Measurements from ENCODE around the gene SLC37A1. TPM values are rescaled to one million over a fixed set of nuclear protein-coding genes. Genes with fewer than 3 reads are reported as not detected.
A peak's percentile ranks its signal among the peaks of the same experiment; 100 is the strongest.
"Not testable (repeated sequence)": the region's sequence is repeated elsewhere in the genome, so short reads cannot be mapped to it uniquely, and the experiment has no call there.

The SLC37A1 gene
- total RNA-seq (2.3 TPM), polyA plus RNA-seq (ENCODE audit: insufficient read depth in 1 of 8, insufficient read length in 8 of 8, low replicate concordance in 1 of 8) (1 to 10 TPM; 2.2 to 6.9 (median 3.3) TPM)
- long read RNA-seq, donor 1 = 0 reads
- long read RNA-seq, donor 2 = 0 reads
- long read RNA-seq, donor 3 = 0 reads
- long read RNA-seq, donor 4 = 0 reads
- long read RNA-seq, donor 5 = 0 reads
- long read RNA-seq, donor 6, partial matches to known transcripts = 0 of 1 reads
- long read RNA-seq, donor 6, other reads (novel, unspliced or antisense) = 0 of 1 reads
- long read RNA-seq, donor 7 = 0 reads
- long read RNA-seq, donor 8 = 0 reads
- long read RNA-seq, donor 9 = 0 reads
- long read RNA-seq, donor 10 = 0 reads
- long read RNA-seq, donor 11 = 0 reads

GRCh38 chr21:42513151-42513984, at the start of gene SLC37A1:
Gene SLC37A1, plus strand, starts transcription at chr21:42513852. Its CDS starts 4,603 bp downstream, at chr21:42518455.
- no peaks in the 10 kb centered on the region for H3K9me3 ChIP-seq (replicated peaks; ENCODE audit: control insufficient read depth, low read depth, low read length)
- no peak within 1 kb of the TSS for H3K27ac ChIP-seq (ENCODE audit: low read length)
- H3K4me3 ChIP-seq (ENCODE audit: low read length) = peak within 1 kb of the TSS; percentile 57
- peaks cover 23% of the 10 kb centered on the region for H3K4me1 ChIP-seq (ENCODE audit: control insufficient read depth, insufficient read depth, low read length)
- DNase-seq = no peak
- 12% methylated on average over 88 of the region's 88 CpGs for WGBS (ENCODE audit: insufficient coverage)
- H3K36me3 ChIP-seq (ENCODE audit: control insufficient read depth, insufficient read depth, low read length) = no peaks in the 10 kb centered on the region
- H3K27me3 ChIP-seq (ENCODE audit: control insufficient read depth, insufficient read depth, low read length) = peaks cover 18% of the 10 kb centered on the region

GRCh38 chr21:42463861-42464515, 49.7 kb upstream of the SLC37A1 start:
- Histone ChIP-seq H3K4me1 (ENCODE audit: control insufficient read depth, insufficient read depth, low read length) (peaks cover 28% of the 10 kb centered on the region), H3K4me3 (ENCODE audit: low read length) (no peak overlapping the region), H3K9me3 (replicated peaks; ENCODE audit: control insufficient read depth, low read depth, low read length) (no peaks in the 10 kb centered on the region), H3K27ac (ENCODE audit: low read length) (no peak overlapping the region), H3K27me3 (ENCODE audit: control insufficient read depth, insufficient read depth, low read length) (no peaks in the 10 kb centered on the region), H3K36me3 (ENCODE audit: control insufficient read depth, insufficient read depth, low read length) (no peaks in the 10 kb centered on the region)
- DNase-seq = peak; percentile 71
- 63% methylated on average over 11 of the region's 17 CpGs for WGBS (ENCODE audit: insufficient coverage)

GRCh38 chr21:42465008-42465802, 48.4 kb upstream of the SLC37A1 start:
- H3K27me3 ChIP-seq (ENCODE audit: control insufficient read depth, insufficient read depth, low read length) = no peaks in the 10 kb centered on the region
- 54% methylated on average over 6 of the region's 8 CpGs for WGBS (ENCODE audit: insufficient coverage)
- no peaks in the 10 kb centered on the region for H3K9me3 ChIP-seq (replicated peaks; ENCODE audit: control insufficient read depth, low read depth, low read length)
- peaks cover 28% of the 10 kb centered on the region for H3K4me1 ChIP-seq (ENCODE audit: control insufficient read depth, insufficient read depth, low read length)
- no peak overlapping the region for H3K27ac ChIP-seq (ENCODE audit: low read length)
- peak; percentile 75 for DNase-seq
- H3K4me3 ChIP-seq (ENCODE audit: low read length) = no peak overlapping the region
- no peaks in the 10 kb centered on the region for H3K36me3 ChIP-seq (ENCODE audit: control insufficient read depth, insufficient read depth, low read length)

GRCh38 chr21:42465803-42466127, 47.9 kb upstream of the SLC37A1 start:
- Histone ChIP-seq H3K4me1 (ENCODE audit: control insufficient read depth, insufficient read depth, low read length) (peaks cover 23% of the 10 kb centered on the region), H3K4me3 (ENCODE audit: low read length) (no peak overlapping the region), H3K27ac (ENCODE audit: low read length) (no peak overlapping the region), H3K27me3 (ENCODE audit: control insufficient read depth, insufficient read depth, low read length) (no peaks in the 10 kb centered on the region), H3K36me3 (ENCODE audit: control insufficient read depth, insufficient read depth, low read length) (no peaks in the 10 kb centered on the region), H3K9me3 (replicated peaks; ENCODE audit: control insufficient read depth, low read depth, low read length) (no peaks in the 10 kb centered on the region)
- no peak for DNase-seq
- WGBS (ENCODE audit: insufficient coverage) = 65% methylated on average over 2 of the region's 3 CpGs

- Histone ChIP-seq H3K36me3 (ENCODE audit: control insufficient read depth, insufficient read depth, low read length) (no peaks in the 10 kb centered on the region), H3K4me1 (ENCODE audit: control insufficient read depth, insufficient read depth, low read length) (peaks cover 22% of the 10 kb centered on the region), H3K27me3 (ENCODE audit: control insufficient read depth, insufficient read depth, low read length) (no peaks in the 10 kb centered on the region), H3K9me3 (replicated peaks; ENCODE audit: control insufficient read depth, low read depth, low read length) (no peaks in the 10 kb centered on the region), H3K4me3 (ENCODE audit: low read length) (no peak overlapping the region), H3K27ac (ENCODE audit: low read length) (no peak overlapping the region)
- WGBS (ENCODE audit: insufficient coverage) = 71% methylated on average over 3 of the region's 10 CpGs
- DNase-seq = no peak
Measured at GRCh38 chr21:42466700-42467099, 47.0 kb upstream of the SLC37A1 start.

GRCh38 chr21:42467140-42467983, 46.3 kb upstream of the SLC37A1 start:
- 54% methylated on average over 9 of the region's 12 CpGs for WGBS (ENCODE audit: insufficient coverage)
- Histone ChIP-seq H3K4me3 (ENCODE audit: low read length) (no peak overlapping the region), H3K4me1 (ENCODE audit: control insufficient read depth, insufficient read depth, low read length) (peaks cover 22% of the 10 kb centered on the region), H3K36me3 (ENCODE audit: control insufficient read depth, insufficient read depth, low read length) (no peaks in the 10 kb centered on the region), H3K9me3 (replicated peaks; ENCODE audit: control insufficient read depth, low read depth, low read length) (no peaks in the 10 kb centered on the region), H3K27ac (ENCODE audit: low read length) (no peak overlapping the region), H3K27me3 (ENCODE audit: control insufficient read depth, insufficient read depth, low read length) (no peaks in the 10 kb centered on the region)
- DNase-seq = peak; percentile 48

GRCh38 chr21:42468491-42469131, 45.0 kb upstream of the SLC37A1 start:
- no peak overlapping the region for H3K27ac ChIP-seq (ENCODE audit: low read length)
- DNase-seq = no peak
- H3K4me3 ChIP-seq (ENCODE audit: low read length) = no peak overlapping the region
- no peaks in the 10 kb centered on the region for H3K36me3 ChIP-seq (ENCODE audit: control insufficient read depth, insufficient read depth, low read length)
- H3K4me1 ChIP-seq (ENCODE audit: control insufficient read depth, insufficient read depth, low read length) = peaks cover 22% of the 10 kb centered on the region
- no peaks in the 10 kb centered on the region for H3K9me3 ChIP-seq (replicated peaks; ENCODE audit: control insufficient read depth, low read depth, low read length)
- no peaks in the 10 kb centered on the region for H3K27me3 ChIP-seq (ENCODE audit: control insufficient read depth, insufficient read depth, low read length)
- WGBS (ENCODE audit: insufficient coverage) = 84% methylated on average over 3 of the region's 6 CpGs

- no CpG with 5 or more reads among the region's 2 CpGs for WGBS (ENCODE audit: insufficient coverage)
- no peaks in the 10 kb centered on the region for H3K27me3 ChIP-seq (ENCODE audit: control insufficient read depth, insufficient read depth, low read length)
- H3K4me1 ChIP-seq (ENCODE audit: control insufficient read depth, insufficient read depth, low read length) = peaks cover 19% of the 10 kb centered on the region
- no peak overlapping the region for H3K4me3 ChIP-seq (ENCODE audit: low read length)
- H3K36me3 ChIP-seq (ENCODE audit: control insufficient read depth, insufficient read depth, low read length) = no peaks in the 10 kb centered on the region
- no peak overlapping the region for H3K27ac ChIP-seq (ENCODE audit: low read length)
- H3K9me3 ChIP-seq (replicated peaks; ENCODE audit: control insufficient read depth, low read depth, low read length) = no peaks in the 10 kb centered on the region
- no peak for DNase-seq
Measured at GRCh38 chr21:42469272-42469671, 44.4 kb upstream of the SLC37A1 start.

GRCh38 chr21:42469726-42470125, 43.9 kb upstream of the SLC37A1 start:
- not testable (repeated sequence) for H3K9me3 ChIP-seq (replicated peaks; ENCODE audit: control insufficient read depth, low read depth, low read length); H3K4me3 ChIP-seq (ENCODE audit: low read length); DNase-seq; H3K36me3 ChIP-seq (ENCODE audit: control insufficient read depth, insufficient read depth, low read length); H3K27ac ChIP-seq (ENCODE audit: low read length); H3K27me3 ChIP-seq (ENCODE audit: control insufficient read depth, insufficient read depth, low read length)
- H3K4me1 ChIP-seq (ENCODE audit: control insufficient read depth, insufficient read depth, low read length) = peaks cover 19% of the 10 kb centered on the region
- no CpG with 5 or more reads among the region's 4 CpGs for WGBS (ENCODE audit: insufficient coverage)

Measured in muscle of leg (tissue), 16 donors.